ENCODE data around the gene MXD1. TPM values are rescaled to one million over a fixed set of nuclear protein-coding genes. Genes with fewer than 3 reads are reported as not detected.

MXD1 gene
- total and polyA plus RNA-seq, 5 experiments from 2014 or later: 6.4 to 15.8 (median 9.3) TPM

DNA sequence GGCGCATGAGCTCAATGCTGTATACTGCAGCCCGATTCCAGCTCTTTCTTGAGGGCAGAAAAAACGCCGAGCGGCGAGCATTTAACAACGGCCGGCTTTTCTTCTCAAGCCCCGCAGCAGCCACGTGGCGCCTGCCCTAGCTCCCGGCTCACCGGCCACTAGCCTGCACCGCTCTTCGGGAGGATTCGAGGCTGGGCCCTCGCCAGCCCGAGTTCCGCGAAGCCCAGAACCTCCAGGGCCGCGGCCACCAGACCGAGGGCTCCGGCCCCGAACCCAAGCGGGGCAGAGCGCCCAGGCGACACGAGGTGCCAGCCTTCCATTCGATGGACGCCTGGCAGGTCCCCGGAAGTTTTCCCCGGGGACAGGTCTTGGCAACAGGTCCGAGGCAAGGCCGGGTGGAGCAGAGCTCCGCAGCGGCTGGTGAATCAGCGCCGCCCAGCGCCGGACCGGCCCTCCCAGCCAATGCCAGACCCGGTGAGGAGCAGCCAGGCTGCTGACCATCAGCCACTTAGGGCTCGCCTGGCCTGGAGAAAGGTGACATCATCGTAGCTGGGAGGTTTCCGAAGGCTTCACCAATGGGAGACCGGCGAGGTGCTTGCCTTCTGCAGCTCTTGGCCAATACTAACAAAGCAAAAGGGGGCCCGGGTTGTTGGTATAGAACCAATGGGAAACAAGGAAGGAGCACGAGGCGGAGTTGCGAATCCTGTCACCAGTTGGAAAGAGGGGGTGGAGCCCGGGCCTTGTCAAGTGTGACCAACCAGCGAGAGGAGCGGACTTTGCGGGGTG, 552 bp upstream of the MXD1 start:
- Mint-ChIP-seq H3K27ac (peak overlapping the region; percentile 78 to 95 (median 92)), H3K4me1 (peaks cover 3 to 46% (median 27%) of the 10 kb centered on the region in 4 donors), H3K27me3 (no peaks in the 10 kb centered on the region), H3K4me3 (peak overlapping the region; percentile 74 to 90 (median 86)), H3K9me3 (no peaks in the 10 kb centered on the region), H3K36me3 (peaks cover 0 to 31% (median 5%) of the 10 kb centered on the region in 3 donors)
- ATAC-seq (peak; percentile 91 to 92), DNase-seq (peak in 8 of 10 donors; percentile 21 to 100 (median 100))
- POLR2A ChIA-PET: interaction anchor here (0.7 to 7.2 kb wide), 31 partner anchors 9 to 1154 kb away, joined by 3 to 124 read pairs (median 5); partner anchors contain the start of genes C2orf42, FAM136A, GMCL1 and NAGK

GRCh38 chr2:69916106-69916505, 1.2 kb downstream of the MXD1 start:
- POLR2A ChIA-PET: interaction anchor here (0.5 to 7.2 kb wide), 5 partner anchors 154 to 225 kb away, joined by 3 to 124 read pairs (median 64); partner anchors contain the start of gene PCBP1

DNA sequence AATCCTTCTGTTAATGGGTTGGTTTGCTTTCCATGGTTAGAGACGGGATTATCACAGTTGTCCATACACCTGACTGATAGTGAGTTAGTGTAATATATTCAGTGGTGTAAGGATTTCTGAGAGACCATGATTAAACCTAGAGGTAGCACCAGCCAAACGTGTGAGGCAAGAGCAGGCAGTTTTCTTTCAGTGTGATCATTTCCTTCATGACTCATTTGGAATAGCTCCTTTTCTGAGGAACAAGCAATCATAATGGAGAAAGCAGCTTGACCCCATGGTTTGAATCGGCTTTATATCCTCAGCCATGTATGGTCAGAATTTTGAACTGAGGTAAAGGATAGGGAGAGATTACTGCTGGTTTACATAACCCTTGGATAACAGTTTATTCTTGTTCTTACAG, 2.9 kb downstream of the MXD1 start:
- Mint-ChIP-seq H3K27me3 (no peaks in the 10 kb centered on the region), H3K36me3 (peaks cover 0 to 49% (median 5%) of the 10 kb centered on the region in 3 donors), H3K4me3 (peak overlapping the region in 1 of 10 donors; percentile 19), H3K9me3 (no peaks in the 10 kb centered on the region), H3K4me1 (peaks cover 3 to 38% (median 24%) of the 10 kb centered on the region in 4 donors), H3K27ac (peak overlapping the region in 2 of 10 donors; percentile 22 to 44)
- ATAC-seq (no peak), DNase-seq (no peak)
- POLR2A ChIA-PET: interaction anchor here (0.6 to 1.2 kb wide), 2 partner anchors 206 to 225 kb away, joined by 3 to 6 read pairs; no protein-coding TSS in a partner anchor

More at GRCh38 chr2:69916106-69916505, 1.2 kb downstream of the MXD1 start:
- DNase-seq (no peak), ATAC-seq (no peak)
- Mint-ChIP-seq H3K4me1 (peaks cover 3 to 48% (median 27%) of the 10 kb centered on the region in 4 donors), H3K36me3 (peaks cover 0 to 42% (median 5%) of the 10 kb centered on the region in 3 donors), H3K4me3 (peak overlapping the region; percentile 67 to 87 (median 82)), H3K27me3 (no peaks in the 10 kb centered on the region), H3K9me3 (no peaks in the 10 kb centered on the region), H3K27ac (peak overlapping the region in 8 of 10 donors; percentile 17 to 85 (median 76))

DNA sequence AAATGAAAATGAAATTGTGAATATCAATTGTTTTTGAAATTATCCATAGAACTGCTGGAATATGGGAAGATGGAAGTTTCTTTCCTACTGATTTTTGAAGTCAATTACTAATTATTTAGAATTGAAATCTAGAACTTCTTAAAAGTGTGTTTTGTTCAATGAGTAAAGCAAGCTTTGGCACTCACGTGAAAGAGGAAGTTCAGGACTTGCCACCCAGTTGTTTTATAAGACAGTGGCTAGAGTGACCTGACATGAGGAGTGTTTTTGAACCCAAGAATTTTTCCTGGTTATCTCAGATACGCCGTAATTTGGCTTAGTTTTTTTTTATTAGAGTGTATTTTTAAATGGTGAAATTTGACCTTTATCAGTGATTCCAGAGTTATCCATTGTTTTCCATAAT, 3.5 kb downstream of the MXD1 start:
- Mint-ChIP-seq H3K27me3 (no peaks in the 10 kb centered on the region), H3K4me3 (peak overlapping the region in 1 of 10 donors; percentile 19), H3K4me1 (peaks cover 6 to 39% (median 28%) of the 10 kb centered on the region in 4 donors), H3K9me3 (no peaks in the 10 kb centered on the region), H3K36me3 (peaks cover 0 to 54% (median 5%) of the 10 kb centered on the region in 3 donors), H3K27ac (peak overlapping the region in 2 of 10 donors; percentile 11 to 44)
- DNase-seq: no peak
- no peak for ATAC-seq
- POLR2A ChIA-PET: interaction anchor here (1.2 kb wide), 1 partner anchor 224 kb away, joined by 6 read pairs; no protein-coding TSS in a partner anchor

- ATAC-seq (no peak), DNase-seq (no peak)
- Mint-ChIP-seq H3K9me3 (no peaks in the 10 kb centered on the region), H3K4me3 (no peak overlapping the region), H3K27ac (peak overlapping the region in 3 of 10 donors; percentile 15 to 32 (median 23)), H3K4me1 (peaks cover 8 to 35% (median 20%) of the 10 kb centered on the region in 4 donors), H3K27me3 (no peaks in the 10 kb centered on the region), H3K36me3 (peaks cover 0 to 72% (median 7%) of the 10 kb centered on the region in 3 donors)
- POLR2A ChIA-PET: interaction anchor here (0.5 to 1.1 kb wide), 3 partner anchors 8 to 148 kb away, joined by 3 to 6 read pairs (median 6); partner anchors contain the start of gene MXD1
These were observed 8.2 kb downstream of the MXD1 start for GRCh38 chr2:69923116-69923515.

GRCh38 chr2:69926849-69927515, 12.1 kb downstream of the MXD1 start:
- H3K9me3 Mint-ChIP-seq: no peaks in the 10 kb centered on the region
- H3K4me1 Mint-ChIP-seq: peaks cover 14 to 43% (median 36%) of the 10 kb centered on the region in 4 donors
- peak overlapping the region in 2 of 10 donors; percentile 7 to 20 for H3K27ac Mint-ChIP-seq
- no peaks in the 10 kb centered on the region for H3K27me3 Mint-ChIP-seq
- peaks cover 0 to 63% (median 4%) of the 10 kb centered on the region in 3 donors for H3K36me3 Mint-ChIP-seq
- POLR2A ChIA-PET: no interaction called here
- ATAC-seq (no peak), DNase-seq (no peak)
- no peak overlapping the region for H3K4me3 Mint-ChIP-seq

GRCh38 chr2:69931832-69932595, 17.1 kb downstream of the MXD1 start:
- no peaks in the 10 kb centered on the region for H3K27me3 Mint-ChIP-seq
- DNase-seq (no peak), ATAC-seq (no peak)
- H3K4me1 Mint-ChIP-seq: peaks cover 18 to 39% (median 32%) of the 10 kb centered on the region in 4 donors
- POLR2A ChIA-PET: interaction anchor here (0.8 kb wide), 1 partner anchor 362 kb away, joined by 3 read pairs; the partner anchor contains the start of gene SNRPG
- H3K36me3 Mint-ChIP-seq: peaks cover 8 to 61% (median 11%) of the 10 kb centered on the region in 3 donors
- H3K27ac Mint-ChIP-seq: peak overlapping the region; percentile 14 to 77 (median 48)
- no peaks in the 10 kb centered on the region for H3K9me3 Mint-ChIP-seq
- H3K4me3 Mint-ChIP-seq: no peak overlapping the region

DNA sequence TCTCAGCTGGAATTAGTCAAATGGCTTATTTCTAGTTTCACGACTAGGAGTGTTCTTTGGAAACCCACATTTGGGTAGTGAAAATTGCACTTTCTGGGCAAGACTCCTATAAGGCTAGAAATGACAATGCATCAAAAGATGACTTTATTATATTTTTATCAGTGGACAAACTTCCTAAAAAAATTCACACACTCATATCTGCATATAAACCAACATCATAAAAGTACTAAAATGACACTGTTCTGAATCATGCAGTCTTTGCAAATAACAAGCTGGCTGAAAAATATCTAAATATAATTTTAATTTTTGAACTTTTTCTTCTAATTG, 17.6 kb downstream of the MXD1 start:
- POLR2A ChIA-PET: interaction anchor here (0.8 kb wide), 1 partner anchor 361 kb away, joined by 3 read pairs; the partner anchor contains the start of gene SNRPG
- H3K4me1 Mint-ChIP-seq: peaks cover 16 to 37% (median 32%) of the 10 kb centered on the region in 4 donors

GRCh38 chr2:69933254-69933828, 18.4 kb downstream of the MXD1 start:
- H3K4me1 Mint-ChIP-seq: peaks cover 18 to 35% (median 30%) of the 10 kb centered on the region in 4 donors
- peak overlapping the region in 6 of 10 donors; percentile 11 to 74 (median 44) for H3K27ac Mint-ChIP-seq
- POLR2A ChIA-PET: no interaction called here
- no peak for DNase-seq
- H3K36me3 Mint-ChIP-seq: peaks cover 11 to 66% (median 13%) of the 10 kb centered on the region in 3 donors
- no peaks in the 10 kb centered on the region for H3K9me3 Mint-ChIP-seq
- no peaks in the 10 kb centered on the region for H3K27me3 Mint-ChIP-seq
- no peak for ATAC-seq
- H3K4me3 Mint-ChIP-seq: no peak overlapping the region

More for the DNA sequence above, 17.6 kb downstream of the MXD1 start:
- ATAC-seq (no peak), DNase-seq (no peak)
- H3K4me3 Mint-ChIP-seq: no peak overlapping the region
- H3K27ac Mint-ChIP-seq: peak overlapping the region in 1 of 10 donors; percentile 14
- H3K36me3 Mint-ChIP-seq: peaks cover 8 to 64% (median 11%) of the 10 kb centered on the region in 3 donors
- no peaks in the 10 kb centered on the region for H3K9me3 Mint-ChIP-seq
- no peaks in the 10 kb centered on the region for H3K27me3 Mint-ChIP-seq

- no peaks in the 10 kb centered on the region for H3K27me3 Mint-ChIP-seq
- ATAC-seq (no peak), DNase-seq (no peak)
- POLR2A ChIA-PET: no interaction called here
- peaks cover 18 to 35% (median 29%) of the 10 kb centered on the region in 4 donors for H3K4me1 Mint-ChIP-seq
- H3K27ac Mint-ChIP-seq: peak overlapping the region in 7 of 10 donors; percentile 7 to 74 (median 47)
- H3K4me3 Mint-ChIP-seq: no peak overlapping the region
- no peaks in the 10 kb centered on the region for H3K9me3 Mint-ChIP-seq
- peaks cover 11 to 66% (median 18%) of the 10 kb centered on the region in 3 donors for H3K36me3 Mint-ChIP-seq
These were observed 19.1 kb downstream of the MXD1 start for GRCh38 chr2:69933839-69934613.

- Mint-ChIP-seq H3K4me1 (peaks cover 18 to 33% (median 27%) of the 10 kb centered on the region in 4 donors), H3K9me3 (no peaks in the 10 kb centered on the region), H3K36me3 (peaks cover 11 to 69% (median 19%) of the 10 kb centered on the region in 3 donors), H3K27ac (peak overlapping the region in 7 of 10 donors; percentile 7 to 74 (median 41)), H3K4me3 (no peak overlapping the region), H3K27me3 (no peaks in the 10 kb centered on the region)
- no peak for ATAC-seq
- no peak for DNase-seq
- POLR2A ChIA-PET: no interaction called here
These were observed 19.7 kb downstream of the MXD1 start for GRCh38 chr2:69934614-69934908.
